GM12865 (cell line): ENCODE results near the gene KCNA2.

ENCODE experiments used
- DNase-seq: peaks from one replicate; pipeline ENCODE4 v3.0.0; 2010; ENCODE audit warnings: low read depth
- H3K4me3 ChIP-seq: 2 replicates; pipeline ENCODE4 v1.5.1; 2011; ENCODE audit warnings: mild to moderate bottlenecking, low read depth, low read length, control low read depth
- TF ChIP-seq, protein P1 (sequence below): IDR thresholded peaks from 2 replicates; pipeline ENCODE4 v1.5.1; 2011; ENCODE audit warnings: low read length, control low read depth, low read depth, inconsistent platforms; ENCODE audit not compliant: insufficient read depth; ENCODE audit errors: missing control alignments

KCNA2 gene

DNA sequence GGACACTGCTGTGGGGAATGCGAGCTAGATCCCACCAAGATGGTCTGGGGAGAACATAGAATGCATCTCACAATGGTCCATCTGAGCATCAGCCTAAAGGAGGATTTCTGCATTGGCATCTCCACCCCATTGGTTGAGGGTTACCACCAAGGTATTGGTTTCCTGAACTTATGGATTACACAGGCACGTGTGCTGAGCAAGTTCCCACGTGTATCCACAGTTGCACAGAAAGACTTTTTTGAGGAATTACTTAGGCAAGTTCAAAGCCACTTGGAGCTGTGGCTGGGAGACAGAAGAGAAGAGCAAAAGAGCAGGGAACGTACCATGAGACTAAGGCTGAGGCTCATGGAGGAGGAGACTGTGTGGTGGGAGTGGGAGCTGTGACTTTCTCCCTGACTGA is 43.1 kb downstream of the KCNA2 start:
- no peak for DNase-seq
- H3K4me3 ChIP-seq = no peak overlapping the region
- TF ChIP-seq, protein P1, sequence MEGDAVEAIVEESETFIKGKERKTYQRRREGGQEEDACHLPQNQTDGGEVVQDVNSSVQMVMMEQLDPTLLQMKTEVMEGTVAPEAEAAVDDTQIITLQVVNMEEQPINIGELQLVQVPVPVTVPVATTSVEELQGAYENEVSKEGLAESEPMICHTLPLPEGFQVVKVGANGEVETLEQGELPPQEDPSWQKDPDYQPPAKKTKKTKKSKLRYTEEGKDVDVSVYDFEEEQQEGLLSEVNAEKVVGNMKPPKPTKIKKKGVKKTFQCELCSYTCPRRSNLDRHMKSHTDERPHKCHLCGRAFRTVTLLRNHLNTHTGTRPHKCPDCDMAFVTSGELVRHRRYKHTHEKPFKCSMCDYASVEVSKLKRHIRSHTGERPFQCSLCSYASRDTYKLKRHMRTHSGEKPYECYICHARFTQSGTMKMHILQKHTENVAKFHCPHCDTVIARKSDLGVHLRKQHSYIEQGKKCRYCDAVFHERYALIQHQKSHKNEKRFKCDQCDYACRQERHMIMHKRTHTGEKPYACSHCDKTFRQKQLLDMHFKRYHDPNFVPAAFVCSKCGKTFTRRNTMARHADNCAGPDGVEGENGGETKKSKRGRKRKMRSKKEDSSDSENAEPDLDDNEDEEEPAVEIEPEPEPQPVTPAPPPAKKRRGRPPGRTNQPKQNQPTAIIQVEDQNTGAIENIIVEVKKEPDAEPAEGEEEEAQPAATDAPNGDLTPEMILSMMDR = no peak

DNA sequence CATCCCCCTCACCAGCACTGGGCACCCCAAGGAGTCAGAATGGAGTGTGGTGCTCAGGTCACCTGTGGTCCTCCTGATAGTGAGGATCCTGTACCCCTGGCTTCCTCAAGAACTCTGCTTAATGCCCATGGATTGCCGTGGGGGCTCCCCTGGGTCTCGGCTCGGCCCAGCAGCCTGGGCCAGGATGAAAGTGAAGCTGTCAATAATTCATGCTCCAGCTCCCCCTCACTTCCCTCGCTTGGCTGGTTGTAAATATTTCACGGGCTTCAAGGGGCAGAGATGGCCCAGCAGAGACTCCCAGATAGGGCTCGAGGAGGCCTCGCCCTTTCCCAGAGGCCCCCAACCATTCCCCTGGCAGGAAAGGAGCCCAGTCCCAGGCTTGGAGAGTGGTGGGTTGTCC is 44.6 kb downstream of the KCNA2 start:
- H3K4me3 ChIP-seq = no peak overlapping the region
- TF ChIP-seq, protein P1 = no peak
- DNase-seq = no peak

DNA sequence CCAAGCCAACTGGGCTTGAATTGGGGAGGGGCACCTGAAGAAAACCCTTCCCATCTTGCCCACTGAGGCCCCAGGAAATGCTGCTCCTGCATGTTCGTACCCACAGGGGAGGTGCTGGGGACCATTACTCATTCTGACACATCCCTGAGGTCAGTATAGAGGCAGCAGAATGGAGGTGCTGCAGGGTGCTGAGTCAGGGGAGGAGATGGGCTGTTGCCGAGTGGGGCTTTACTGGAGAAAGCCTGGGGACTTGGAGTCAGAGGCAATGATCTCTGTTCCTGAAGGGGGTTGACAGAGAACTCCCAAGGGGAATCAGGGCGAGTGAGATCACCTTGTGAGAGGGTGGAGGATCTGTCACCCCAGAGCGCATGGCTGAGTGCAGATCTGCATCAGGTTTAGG is 47.0 kb downstream of the KCNA2 start:
- DNase-seq = no peak
- TF ChIP-seq, protein P1 = no peak

DNA sequence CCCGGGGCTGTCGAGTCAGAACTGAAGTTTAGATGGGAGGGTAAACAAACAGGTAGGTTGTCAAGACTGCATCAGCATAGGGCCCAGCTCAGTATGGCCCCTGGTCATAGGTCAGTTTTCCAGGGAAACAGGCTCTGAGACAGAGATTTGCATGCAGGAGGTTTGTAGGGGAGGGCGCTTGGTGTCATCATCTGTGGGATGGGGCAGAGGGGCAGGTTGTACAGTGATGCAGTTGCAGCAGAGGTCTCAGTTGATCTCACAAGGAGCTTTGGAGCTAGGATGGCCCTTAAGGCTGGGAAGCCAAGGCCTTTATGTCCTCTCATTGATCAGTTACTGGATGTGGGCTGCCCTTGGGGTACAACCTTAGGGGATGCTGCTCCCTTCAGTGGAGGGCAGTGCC is 48.7 kb downstream of the KCNA2 start:
- TF ChIP-seq, protein P1 = no peak
- no peak overlapping the region for H3K4me3 ChIP-seq
- DNase-seq = no peak

More for the DNA sequence above, 47.0 kb downstream of the KCNA2 start:
- H3K4me3 ChIP-seq = no peak overlapping the region

DNA sequence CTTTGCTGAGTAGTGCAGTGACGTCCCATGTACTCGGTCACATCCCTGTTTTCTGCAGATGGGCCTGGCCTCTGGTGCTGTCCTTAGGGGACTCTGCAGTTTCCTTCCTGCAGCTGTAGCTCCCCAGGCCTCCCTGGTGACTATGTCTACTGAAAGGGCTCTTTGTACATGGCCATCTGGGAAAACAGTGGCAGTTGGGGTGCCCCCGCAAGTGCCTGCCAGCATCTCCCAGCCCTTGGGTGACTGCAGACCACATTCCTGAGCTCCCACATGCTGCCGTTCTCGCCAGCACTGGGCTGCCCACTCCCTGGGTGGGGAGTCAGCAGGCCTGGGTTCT is 49.7 kb downstream of the KCNA2 start:
- TF ChIP-seq, protein P1 = no peak
- DNase-seq = no peak
- no peak overlapping the region for H3K4me3 ChIP-seq

DNA sequence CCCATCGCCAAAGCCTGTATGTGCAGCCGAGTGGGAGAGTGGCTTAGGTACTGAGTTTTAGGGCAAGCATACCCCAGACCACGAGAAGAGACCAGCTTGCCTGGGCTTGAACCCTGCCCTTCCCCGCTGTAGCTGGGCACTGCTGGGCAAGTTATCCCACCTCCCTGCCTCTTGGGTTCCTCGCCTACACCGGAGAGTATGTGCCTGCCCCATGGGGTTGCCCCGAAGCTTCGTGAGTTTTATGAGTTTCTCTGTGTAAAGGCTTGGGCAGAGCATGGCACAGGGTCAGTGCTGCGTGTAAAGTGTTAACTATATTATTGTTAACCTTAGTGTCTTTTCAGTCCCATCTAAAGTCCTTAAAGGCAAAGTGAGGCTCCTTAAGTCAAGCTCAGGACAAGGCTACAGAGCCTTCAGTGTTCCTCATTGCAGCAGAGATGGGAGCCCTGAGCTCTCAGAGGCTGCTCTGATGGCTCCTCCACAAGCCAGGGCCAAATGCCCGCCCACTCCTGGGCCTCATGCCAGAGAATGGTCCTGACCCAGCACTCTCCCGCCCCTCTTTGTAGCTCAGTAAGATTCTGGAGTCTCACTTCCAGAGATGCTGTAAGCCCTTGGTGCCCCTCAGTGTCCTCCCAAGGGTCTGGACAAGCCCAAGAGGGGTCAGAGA is 50.2 kb downstream of the KCNA2 start:
- DNase-seq = no peak
- H3K4me3 ChIP-seq = no peak overlapping the region
- TF ChIP-seq, protein P1 = no peak
